Lung (tissue), 12 donors: ENCODE data around the gene KCNAB2. TPM values are rescaled to one million over a fixed set of nuclear protein-coding genes. Genes with fewer than 3 reads are reported as not detected.

ENCODE experiments used
- ATAC-seq: fragments of 200-7000 bp; cut with Tn5 transposase; one replicate; pipeline ENCODE4 v1.9.1; 2020; ENCODE audit warnings: moderate number of reproducible peaks; ENCODE audit not compliant: insufficient read depth, low FRiP score
- DNase-seq, 3 donors: peaks; one replicate each; pipeline ENCODE4 v3.0.0-alpha.2; 2013 to 2017
- H3K27ac ChIP-seq, 2 donors: one replicate each; pipeline ENCODE4 v1.5.1; 2013; ENCODE audit warnings: mild to moderate bottlenecking in 2 of 2, moderate library complexity in 2 of 2, control low read depth in 1 of 2, inconsistent platforms in 1 of 2, low read depth in 1 of 2, low read length in 1 of 2
- H3K27me3 ChIP-seq, 3 donors: one replicate each; pipeline ENCODE4 v1.5.1; 2013; ENCODE audit warnings: low read length in 2 of 3; ENCODE audit not compliant: control insufficient read depth in 3 of 3, insufficient read depth in 3 of 3
- H3K36me3 ChIP-seq, 4 donors: one replicate each; pipeline ENCODE4 v1.5.1; 2013; ENCODE audit warnings: low read length in 4 of 4, mild to moderate bottlenecking in 1 of 4, moderate library complexity in 1 of 4; ENCODE audit not compliant: control insufficient read depth in 4 of 4, insufficient read depth in 4 of 4
- H3K4me1 ChIP-seq, 5 donors: one replicate each; pipeline ENCODE4 v1.5.1; 2013; ENCODE audit warnings: low read length in 5 of 5, mild to moderate bottlenecking in 2 of 5, moderate library complexity in 1 of 5; ENCODE audit not compliant: control insufficient read depth in 5 of 5, insufficient read depth in 5 of 5
- H3K4me3 ChIP-seq: one replicate; pipeline ENCODE4 v1.5.1; 2013; ENCODE audit warnings: mild to moderate bottlenecking, control low read depth, moderate library complexity
- H3K9ac ChIP-seq, 2 donors: one replicate each; pipeline ENCODE4 v1.5.1; 2013; ENCODE audit warnings: low read length in 2 of 2, control low read depth in 1 of 2; ENCODE audit not compliant: insufficient read depth in 1 of 2
- H3K9me3 ChIP-seq, 4 donors: one replicate each; pipeline ENCODE4 v1.5.1; 2013; ENCODE audit warnings: low read length in 3 of 4, mild to moderate bottlenecking in 1 of 4, moderate library complexity in 1 of 4; ENCODE audit not compliant: control insufficient read depth in 4 of 4, insufficient read depth in 3 of 4
- WGBS, 2 donors: extraction: QIAGEN DNeasy Blood & Tissue Kit; methylation state at CpG; one replicate each; pipeline ENCODE4 v1.1.7; 2013; 5-methylcytosine and 5-hydroxymethylcytosine counted together
- polyA plus RNA-seq, 2 donors: library from polyadenylated mRNA; stranded (reverse); fragments of 200-250 nt; gene quantifications; one replicate each; pipeline ENCODE4 v1.2.1, GENCODE V29; 2013
- total RNA-seq, 2 donors: library from RNA; depleted of rRNA in 1 of 2; stranded (reverse); fragments of >200 nt in 1 of 2; gene quantifications; one replicate each; pipeline ENCODE4 v1.2.1, GENCODE V29; 2014 to 2021
- TF ChIP-seq, protein P1 (sequence below): IDR thresholded peaks from 2 replicates; pipeline ENCODE4 v1.5.1; 2012; ENCODE audit warnings: mild to moderate bottlenecking; ENCODE audit errors: control extremely low read depth, extremely low read depth
- donor health status: control.
- donor health status: control.
- donor health status: Bipolar disorder and iron deficiency.
- donor health status: healthy.
- donor health status: DM: yes; HTN: yes; CAD: no.

Gene KCNAB2
- total and polyA plus RNA-seq, 4 donors = 13.7 to 86.4 (median 45.5) TPM

DNA sequence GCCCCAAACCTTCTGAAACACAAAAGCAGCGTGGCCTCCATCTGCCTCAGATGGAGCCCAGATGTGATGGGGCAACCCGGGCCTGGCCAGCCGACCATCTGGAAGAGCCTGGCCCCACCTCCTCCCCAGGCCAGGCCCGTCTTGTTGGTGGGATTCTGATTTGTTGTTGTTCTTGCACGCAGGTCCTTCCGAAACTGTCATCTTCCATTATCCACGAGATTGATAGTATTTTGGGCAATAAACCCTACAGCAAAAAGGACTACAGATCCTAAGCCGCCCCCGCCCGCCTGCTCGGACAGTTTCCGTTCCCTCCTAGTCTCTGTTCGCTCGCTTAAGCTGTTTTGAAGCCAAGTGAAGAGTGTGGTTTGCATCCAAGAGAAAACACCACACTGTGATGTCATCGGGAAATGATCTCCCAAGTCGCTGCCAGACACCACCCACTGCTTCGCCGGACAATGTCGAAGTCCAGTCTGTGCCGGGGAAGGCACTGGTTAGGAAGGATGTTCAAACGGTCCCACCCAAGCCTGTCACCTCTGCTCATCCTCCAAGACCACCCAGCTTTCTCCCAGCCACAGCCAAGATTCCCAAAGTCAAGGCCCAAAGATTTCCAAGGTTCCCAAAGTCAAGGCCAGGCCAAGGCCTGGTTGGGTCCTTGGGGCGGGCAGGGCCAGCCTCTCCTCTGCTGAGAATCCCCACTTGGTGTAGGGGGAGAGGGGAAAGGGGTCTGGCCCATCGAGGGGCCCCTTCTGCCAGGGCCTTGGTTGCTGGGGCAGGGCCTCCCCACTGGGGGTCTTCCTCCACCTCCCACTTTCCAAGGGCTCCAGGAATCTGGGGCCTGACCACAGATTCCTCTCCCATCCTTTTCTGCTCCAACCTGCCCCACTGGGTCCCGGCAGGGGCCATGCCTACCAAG is 52.9 kb downstream of the KCNAB2 start:
- Histone ChIP-seq H3K4me3 (no peak overlapping the region), H3K4me1 (no peaks in the 10 kb centered on the region), H3K9me3 (no peaks in the 10 kb centered on the region), H3K36me3 (peaks cover 0 to 11% (median 0%) of the 10 kb centered on the region in 4 donors), H3K27ac (no peak overlapping the region), H3K27me3 (peaks cover 0 to 2% (median 0%) of the 10 kb centered on the region in 3 donors), H3K9ac (no peak overlapping the region)
- TF ChIP-seq, protein P1, sequence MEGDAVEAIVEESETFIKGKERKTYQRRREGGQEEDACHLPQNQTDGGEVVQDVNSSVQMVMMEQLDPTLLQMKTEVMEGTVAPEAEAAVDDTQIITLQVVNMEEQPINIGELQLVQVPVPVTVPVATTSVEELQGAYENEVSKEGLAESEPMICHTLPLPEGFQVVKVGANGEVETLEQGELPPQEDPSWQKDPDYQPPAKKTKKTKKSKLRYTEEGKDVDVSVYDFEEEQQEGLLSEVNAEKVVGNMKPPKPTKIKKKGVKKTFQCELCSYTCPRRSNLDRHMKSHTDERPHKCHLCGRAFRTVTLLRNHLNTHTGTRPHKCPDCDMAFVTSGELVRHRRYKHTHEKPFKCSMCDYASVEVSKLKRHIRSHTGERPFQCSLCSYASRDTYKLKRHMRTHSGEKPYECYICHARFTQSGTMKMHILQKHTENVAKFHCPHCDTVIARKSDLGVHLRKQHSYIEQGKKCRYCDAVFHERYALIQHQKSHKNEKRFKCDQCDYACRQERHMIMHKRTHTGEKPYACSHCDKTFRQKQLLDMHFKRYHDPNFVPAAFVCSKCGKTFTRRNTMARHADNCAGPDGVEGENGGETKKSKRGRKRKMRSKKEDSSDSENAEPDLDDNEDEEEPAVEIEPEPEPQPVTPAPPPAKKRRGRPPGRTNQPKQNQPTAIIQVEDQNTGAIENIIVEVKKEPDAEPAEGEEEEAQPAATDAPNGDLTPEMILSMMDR = no peak
- 83 to 86% methylated on average over 24 of the region's 24 CpGs for WGBS, 2 donors
- no peak for DNase-seq
- ATAC-seq = no peak

DNA sequence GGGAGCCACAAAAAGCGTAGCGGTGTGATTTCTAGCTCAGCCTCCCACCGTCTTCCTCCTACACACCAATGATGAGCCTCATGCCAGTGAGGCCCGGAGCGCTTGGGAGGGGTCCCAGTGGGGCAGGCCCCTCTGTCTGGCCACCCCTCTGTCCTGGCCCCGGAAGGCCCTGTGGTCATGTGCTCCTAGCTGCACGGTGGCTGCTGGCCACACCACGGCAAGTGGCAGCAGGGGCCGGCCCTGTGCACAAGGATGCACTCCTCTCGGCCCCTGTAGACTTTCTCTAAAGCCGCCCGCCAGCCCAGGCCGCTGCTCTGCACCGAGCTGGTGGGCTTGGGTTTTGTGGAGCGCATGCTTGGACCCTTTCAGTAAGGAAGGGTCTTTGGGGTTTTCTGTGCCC is 53.6 kb downstream of the KCNAB2 start:
- Histone ChIP-seq H3K27me3 (peaks cover 0 to 2% (median 0%) of the 10 kb centered on the region in 3 donors), H3K27ac (no peak overlapping the region), H3K9ac (no peak overlapping the region), H3K9me3 (no peaks in the 10 kb centered on the region), H3K36me3 (peaks cover 0 to 9% (median 0%) of the 10 kb centered on the region in 4 donors), H3K4me1 (no peaks in the 10 kb centered on the region), H3K4me3 (no peak overlapping the region)
- DNase-seq (no peak), ATAC-seq (no peak)
- WGBS, 2 donors = 89% methylated on average over 15 of the region's 15 CpGs
- TF ChIP-seq, protein P1 = no peak

DNA sequence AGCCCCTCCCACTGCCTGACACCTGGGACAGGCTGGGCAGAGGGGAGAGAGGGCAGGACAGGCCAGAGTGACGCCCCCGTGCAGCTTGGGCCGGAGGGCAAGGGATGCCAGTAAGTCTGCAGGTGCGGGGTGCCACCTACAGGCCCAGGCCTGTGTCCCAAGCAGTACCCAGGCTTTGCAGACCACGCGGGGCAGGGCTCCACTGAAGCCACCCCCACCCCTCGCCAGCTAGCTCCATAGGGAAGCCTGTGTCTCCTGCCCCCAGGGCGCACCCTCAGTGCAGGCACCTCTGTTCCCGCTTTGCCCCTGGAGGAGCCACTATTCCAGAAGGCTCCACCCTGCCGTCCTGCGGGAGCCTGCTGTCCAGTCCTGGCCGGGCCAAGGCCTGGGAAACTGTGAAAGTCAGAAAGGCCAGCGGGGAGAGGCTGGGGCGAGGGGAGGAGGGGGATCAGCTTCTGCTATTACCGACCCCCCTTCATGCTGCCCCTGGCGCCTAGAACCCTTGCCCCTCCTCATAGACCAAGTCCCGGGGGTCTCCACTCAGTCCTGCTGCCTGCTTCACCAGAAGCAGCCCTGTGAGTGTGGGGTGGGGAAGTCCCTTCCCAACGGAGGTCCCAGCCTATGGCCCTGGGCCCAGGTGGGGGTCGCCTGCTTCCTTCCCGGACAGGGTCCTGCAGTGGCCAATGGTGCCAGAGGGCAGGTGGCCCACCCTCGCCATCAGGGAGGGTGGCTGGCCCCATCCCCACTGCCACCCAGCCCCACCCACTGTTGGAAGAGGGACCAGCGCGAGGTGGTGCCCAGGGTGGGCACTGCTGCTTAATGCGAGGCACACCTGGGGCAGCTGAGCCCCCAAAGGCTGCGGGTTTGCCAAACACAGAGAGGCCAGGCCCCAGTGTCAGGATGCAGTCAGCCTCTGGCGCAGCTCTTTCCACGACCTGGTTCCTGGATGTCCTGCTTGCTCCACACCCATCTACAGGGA is 54.4 kb downstream of the KCNAB2 start:
- ATAC-seq (no peak), DNase-seq (no peak)
- Histone ChIP-seq H3K4me3 (no peak overlapping the region), H3K4me1 (no peaks in the 10 kb centered on the region), H3K9ac (no peak overlapping the region), H3K9me3 (no peaks in the 10 kb centered on the region), H3K36me3 (peaks cover 0 to 7% (median 0%) of the 10 kb centered on the region in 4 donors), H3K27ac (no peak overlapping the region), H3K27me3 (peaks cover 0 to 2% (median 2%) of the 10 kb centered on the region in 3 donors)
- TF ChIP-seq, protein P1 = no peak
- 70 to 71% methylated on average over 26 to 27 of the region's 27 CpGs for WGBS, 2 donors
